ENCODE measurements around the gene SPDL1. TPM values are rescaled to one million over a fixed set of nuclear protein-coding genes. Genes with fewer than 3 reads are reported as not detected.

The SPDL1 gene
- total RNA-seq, 3 donors from 2014 or later: 4.5 to 12.5 (median 5.8) TPM

- ATAC-seq: no peak
- TF ChIP-seq CTCF (IDR thresholded peaks at IDR 0.05): no peak
- H3K4me3 ChIP-seq: no peak overlapping the region
- no peaks in the 10 kb centered on the region for H3K9me3 ChIP-seq
- H3K36me3 ChIP-seq (ENCODE audit: low read depth): peaks cover 3% of the 10 kb centered on the region
- no peak for DNase-seq
- no peaks in the 10 kb centered on the region for H3K4me1 ChIP-seq (ENCODE audit: low read depth)
- intact Hi-C loops (cut with DNase I, micrococcal nuclease): no loop called here
These were observed 9.5 kb downstream of the SPDL1 start for GRCh38 chr5:169592937-169593650.

- H3K4me1 ChIP-seq (ENCODE audit: low read depth): no peaks in the 10 kb centered on the region
- no peak for ATAC-seq
- no peak for TF ChIP-seq CTCF (IDR thresholded peaks at IDR 0.05)
- H3K9me3 ChIP-seq: no peaks in the 10 kb centered on the region
- intact Hi-C loops (cut with DNase I, micrococcal nuclease): no loop called here
- no peak for DNase-seq
- H3K4me3 ChIP-seq: no peak overlapping the region
- peaks cover 3% of the 10 kb centered on the region for H3K36me3 ChIP-seq (ENCODE audit: low read depth)
These were observed 11.7 kb downstream of the SPDL1 start for GRCh38 chr5:169595172-169595820.

- DNase-seq: no peak
- Histone ChIP-seq H3K4me3 (no peak overlapping the region), H3K4me1 (ENCODE audit: low read depth) (no peaks in the 10 kb centered on the region), H3K9me3 (no peaks in the 10 kb centered on the region), H3K36me3 (ENCODE audit: low read depth) (no peaks in the 10 kb centered on the region)
- no peak for TF ChIP-seq CTCF (IDR thresholded peaks at IDR 0.05)
- ATAC-seq: no peak
- intact Hi-C loops (cut with DNase I, micrococcal nuclease): no loop called here
These were observed 15.9 kb downstream of the SPDL1 start for GRCh38 chr5:169599451-169599850.

GRCh38 chr5:169602535-169602934 is 19.0 kb downstream of the SPDL1 start:
- no peaks in the 10 kb centered on the region for H3K36me3 ChIP-seq (ENCODE audit: low read depth)
- ATAC-seq (no peak), DNase-seq (no peak)
- H3K9me3 ChIP-seq: no peaks in the 10 kb centered on the region
- no peak overlapping the region for H3K4me3 ChIP-seq
- intact Hi-C loops (cut with DNase I, micrococcal nuclease): no loop called here
- no peaks in the 10 kb centered on the region for H3K4me1 ChIP-seq (ENCODE audit: low read depth)
- TF ChIP-seq CTCF (IDR thresholded peaks at IDR 0.05): no peak

GRCh38 chr5:169606279-169606678 is 22.7 kb downstream of the SPDL1 start:
- intact Hi-C loops (cut with DNase I, micrococcal nuclease): no loop called here
- no peaks in the 10 kb centered on the region for H3K36me3 ChIP-seq (ENCODE audit: low read depth)
- TF ChIP-seq CTCF (IDR thresholded peaks at IDR 0.05): no peak
- ATAC-seq (no peak), DNase-seq (no peak)
- H3K4me3 ChIP-seq: no peak overlapping the region
- H3K9me3 ChIP-seq: no peaks in the 10 kb centered on the region
- no peaks in the 10 kb centered on the region for H3K4me1 ChIP-seq (ENCODE audit: low read depth)
